H1 (cell line): ENCODE results near the gene THUMPD3. TPM values are rescaled to one million over a fixed set of nuclear protein-coding genes. Genes with fewer than 3 reads are reported as not detected.

Experiments used
- BCL11A ChIP-seq, 2 experiments: IDR thresholded peaks; one replicate each; pipeline ENCODE4 v1.6.1; 2011; ENCODE audit warnings: low read depth in 2 of 2, low read length in 2 of 2, mild to moderate bottlenecking in 2 of 2
- EGR1 ChIP-seq: IDR thresholded peaks from 2 replicates; pipeline ENCODE4 v1.6.1; 2011; ENCODE audit warnings: low read depth, low read length, borderline replicate concordance
- EP300 ChIP-seq, 2 experiments: IDR thresholded peaks; 1 replicate in 1 of 2; 2 replicates in 1 of 2; pipeline ENCODE4 v1.6.1; 2011 to 2012; ENCODE audit warnings: low read depth in 2 of 2, low read length in 2 of 2, mild to moderate bottlenecking in 2 of 2, borderline replicate concordance in 1 of 2, inconsistent platforms in 1 of 2, moderate library complexity in 1 of 2
- GABPA ChIP-seq: IDR thresholded peaks from 2 replicates; pipeline ENCODE4 v1.6.1; 2011; ENCODE audit warnings: mild to moderate bottlenecking, low read length, moderate library complexity, borderline replicate concordance; ENCODE audit not compliant: insufficient read depth
- RBBP5 ChIP-seq: IDR thresholded peaks from 2 replicates; pipeline ENCODE4 v1.7.1; 2012; ENCODE audit warnings: low read depth, mild to moderate bottlenecking, inconsistent platforms, low read length, moderate library complexity, borderline replicate concordance
- SIN3A ChIP-seq, 2 experiments: IDR thresholded peaks in 1 of 2; conservative IDR thresholded peaks in 1 of 2; 2 replicates each; pipeline ENCODE4 v1.6.1; 2011 to 2012; ENCODE audit warnings: low read length in 2 of 2, improper control_type of control experiment in 1 of 2, low read depth in 1 of 2, mild to moderate bottlenecking in 1 of 2
- TAF1 ChIP-seq: IDR thresholded peaks from 2 replicates; pipeline ENCODE4 v1.6.1; 2011; ENCODE audit warnings: mild to moderate bottlenecking, low read depth, low read length
- TBP ChIP-seq: IDR thresholded peaks from 2 replicates; pipeline ENCODE4 v1.6.1; 2011; ENCODE audit warnings: low read depth, low read length, improper control_type of control experiment
- polyA plus RNA-seq, 7 experiments: library from polyadenylated mRNA; depleted of rRNA in 3 of 7; stranded (reverse) in 5 of 7; unstranded in 2 of 7; fragments of >200 nt in 5 of 7; fragments of 200-250 nt in 2 of 7; gene quantifications; 1 replicate in 5 of 7; 2 replicates in 1 of 7; 4 replicates in 1 of 7; pipeline versions ENCODE4 v1.2.1 to v1.2.3, GENCODE V29; 2011 to 2013; ENCODE audit warnings: missing spikeins in 2 of 7, mixed read lengths in 2 of 7
- total RNA-seq: library from RNA; stranded (reverse); fragmentation: NEBNext Ultra II Directional; extraction: Animal tissue kit (Norgen Biotek cat#: 25700); gene quantifications from 2 replicates; pipeline ENCODE4 v1.2.1, GENCODE V29; 2021

Gene THUMPD3
- total and polyA plus RNA-seq, 2 of the 8 experiments (the other 6 are each of a cell fraction or from before 2014, with no cell fraction given): 26.7 to 68.9 TPM

DNA sequence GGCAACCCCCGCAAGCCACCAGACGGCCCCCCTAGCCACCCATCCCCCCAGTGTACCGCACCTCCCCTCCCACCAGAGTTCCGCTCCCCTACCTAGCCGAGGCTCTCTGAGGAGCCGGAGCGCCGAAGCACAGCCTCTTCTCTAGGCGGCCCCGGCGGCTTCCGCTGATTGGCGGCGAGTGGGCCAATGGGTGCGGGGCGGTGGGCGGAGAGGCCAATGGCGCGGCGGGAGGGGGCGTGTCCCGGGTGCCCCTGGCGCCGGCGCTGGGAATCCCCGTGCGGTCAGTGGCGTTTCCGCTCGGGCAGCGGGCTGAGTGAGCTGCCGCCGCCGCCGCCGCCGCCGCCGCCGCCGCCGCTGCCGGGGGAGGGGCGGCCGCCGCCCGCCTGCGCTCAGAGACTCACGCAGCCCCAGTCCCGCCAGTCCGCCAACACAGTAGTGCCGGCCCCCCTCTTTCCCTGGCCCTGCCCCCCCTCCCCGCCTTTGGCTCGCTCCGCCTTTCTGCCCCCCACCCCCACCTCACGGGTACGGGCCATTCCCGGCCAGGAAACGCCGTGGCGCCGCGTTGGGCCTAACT is 34.6 kb downstream of the THUMPD3 start, which contains the start of gene SETD5 (continued):
- peak in 1 of 2 experiments; percentile 48; a peak in 1 of 3 replicates for TF ChIP-seq EP300 (IDR thresholded peaks at IDR 0.05; ENCODE audit: borderline replicate concordance in 1 of 2, low read depth in 2 of 2, low read length in 2 of 2)
- TF ChIP-seq EGR1: no peak
- peak; percentile 96 for TF ChIP-seq TBP
- TF ChIP-seq SIN3A (conservative IDR thresholded peaks at IDR 0.05 in 1 of 2, IDR thresholded peaks at IDR 0.05 in 1 of 2; ENCODE audit: low read depth in 1 of 2, low read length in 2 of 2): 0 out of 4 replicates have a peak, but pooled peaks of 1 of the 2 experiments have one; percentile 1
- no peak for TF ChIP-seq BCL11A (IDR thresholded peaks at IDR 0.05; ENCODE audit: low read depth in 2 of 2, low read length in 2 of 2)
- no peak for TF ChIP-seq RBBP5
- TF ChIP-seq GABPA: no peak
- peak; percentile 98 for TF ChIP-seq TAF1
- TF ChIP-seq, all 59 proteins: peak for 11
